Activated CD4-positive, alpha-beta T cell treated with anti-CD3 and anti-CD28 coated beads, Interleukin-2, Interleukin-6, amounts not matched to agents 100 ng/mL and 50 ng/mL, durations not matched to agents 16 hours and 8 hours (primary cell): ENCODE results near the gene STAT4.
A peak's percentile ranks its signal among the peaks of the same experiment; 100 is the strongest.

ENCODE experiments used
- DNase-seq: peaks from one replicate; pipeline ENCODE4 v3.0.0-alpha.2; 2020

The STAT4 gene

DNA sequence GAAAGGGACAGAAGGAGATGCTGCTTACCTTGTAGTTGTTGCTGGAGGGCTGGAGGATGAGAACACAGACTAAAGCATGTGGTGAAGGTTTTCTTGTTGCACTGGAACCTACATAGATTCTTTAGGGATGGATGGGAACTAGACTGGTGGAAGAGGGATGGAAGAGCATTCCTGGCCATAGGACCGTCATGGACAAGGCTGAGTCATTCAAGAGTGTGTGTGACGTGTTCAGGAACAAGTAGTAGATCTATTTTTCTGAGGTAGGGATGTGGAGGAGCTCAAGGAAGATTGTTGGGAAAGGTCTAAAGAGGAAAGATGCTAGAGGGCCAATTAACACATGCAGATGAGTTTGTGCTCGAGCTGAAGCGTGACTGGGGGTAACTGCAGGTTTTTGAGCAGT is 6.6 kb downstream of the STAT4 start:
- DNase-seq: no peak

DNA sequence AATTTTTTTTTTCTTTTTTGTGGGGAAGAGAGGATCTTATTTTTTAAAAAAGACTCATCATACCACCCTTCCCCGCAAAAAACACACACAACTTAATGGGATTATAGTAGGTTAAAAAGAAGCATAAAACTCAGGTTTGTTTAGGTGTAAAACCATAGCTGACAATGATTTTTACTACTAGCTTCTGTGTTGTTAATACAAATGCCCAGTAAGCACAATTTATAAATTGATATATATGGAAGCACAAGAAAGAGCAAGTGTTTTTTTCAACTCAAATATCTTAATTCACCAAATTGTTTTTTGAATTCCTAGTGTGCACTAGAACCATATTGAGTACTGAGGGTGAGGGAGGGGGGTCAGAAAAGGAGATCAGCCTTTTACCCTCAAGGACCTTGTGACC is 7.0 kb downstream of the STAT4 start:
- DNase-seq: no peak

DNA sequence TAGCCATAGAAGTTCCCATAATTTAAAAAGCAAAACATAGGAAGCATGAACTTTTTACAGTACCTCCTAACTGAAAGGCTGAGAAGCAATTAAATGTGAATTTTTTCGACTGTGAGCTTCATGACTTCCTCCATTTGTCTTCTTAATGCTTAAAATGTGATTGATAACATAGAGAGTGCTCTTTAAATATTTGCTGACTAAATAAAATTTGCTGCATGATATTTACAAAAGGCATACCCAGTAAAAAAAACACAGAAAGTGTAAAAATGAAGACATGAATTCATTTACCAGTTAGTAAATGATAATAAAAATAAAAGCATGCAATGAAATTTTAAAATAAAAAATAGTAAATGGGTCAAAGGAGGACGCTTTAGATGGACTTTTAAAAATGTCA is 21.9 kb downstream of the STAT4 start:
- DNase-seq: no peak

DNA sequence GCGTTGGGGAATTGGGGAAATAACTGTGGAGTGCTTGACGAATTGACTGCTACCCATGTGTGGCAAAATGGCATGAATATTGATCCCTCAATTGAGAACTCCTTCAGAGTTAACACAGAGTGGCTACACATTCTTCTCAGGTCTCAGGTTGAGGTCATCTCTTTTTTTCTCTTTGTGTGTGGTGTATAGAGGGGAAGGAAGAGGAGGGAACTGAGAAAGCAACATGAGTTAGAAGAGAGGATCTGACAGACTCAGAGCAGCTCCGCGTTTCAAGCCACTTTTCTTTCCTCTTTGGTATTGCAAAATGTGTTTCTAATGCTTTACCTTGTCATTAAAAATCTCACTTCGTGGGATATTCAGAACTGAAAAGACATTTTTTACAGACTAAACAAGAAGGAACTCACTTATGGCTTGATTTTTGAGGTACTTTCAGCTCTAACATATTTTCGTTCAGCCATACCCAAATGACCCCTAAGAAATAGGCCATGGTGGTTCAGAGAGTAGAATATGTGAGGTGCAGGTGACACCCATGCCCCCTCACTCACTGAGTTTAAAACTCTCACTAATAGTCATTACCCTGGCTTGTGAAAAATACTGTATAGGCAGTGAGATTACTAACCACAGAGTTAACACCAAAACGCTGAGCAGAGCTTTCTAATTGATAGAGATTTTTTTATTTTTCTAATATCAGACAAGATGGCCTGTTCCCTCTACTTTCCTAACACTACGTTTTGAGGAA is 22.5 kb downstream of the STAT4 start:
- DNase-seq: peak; percentile 57

DNA sequence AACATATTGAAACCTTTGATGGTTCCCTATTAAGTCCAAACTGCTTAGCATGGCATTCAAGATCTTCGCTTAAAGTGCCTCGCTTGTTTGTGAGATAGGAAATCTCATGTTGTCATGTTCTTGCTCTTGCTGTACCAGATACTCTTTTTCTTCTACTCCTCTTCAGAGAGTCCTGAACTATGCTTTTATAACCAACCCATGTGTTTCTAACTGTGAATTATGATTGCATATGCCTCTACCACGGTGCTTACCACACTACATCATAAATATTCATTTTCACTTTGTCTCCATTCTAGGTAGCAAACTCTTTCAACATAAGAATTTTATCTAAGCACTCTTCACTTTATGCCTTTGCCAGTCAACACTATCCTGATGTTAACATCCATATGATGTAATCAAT is 23.6 kb downstream of the STAT4 start:
- no peak for DNase-seq

DNA sequence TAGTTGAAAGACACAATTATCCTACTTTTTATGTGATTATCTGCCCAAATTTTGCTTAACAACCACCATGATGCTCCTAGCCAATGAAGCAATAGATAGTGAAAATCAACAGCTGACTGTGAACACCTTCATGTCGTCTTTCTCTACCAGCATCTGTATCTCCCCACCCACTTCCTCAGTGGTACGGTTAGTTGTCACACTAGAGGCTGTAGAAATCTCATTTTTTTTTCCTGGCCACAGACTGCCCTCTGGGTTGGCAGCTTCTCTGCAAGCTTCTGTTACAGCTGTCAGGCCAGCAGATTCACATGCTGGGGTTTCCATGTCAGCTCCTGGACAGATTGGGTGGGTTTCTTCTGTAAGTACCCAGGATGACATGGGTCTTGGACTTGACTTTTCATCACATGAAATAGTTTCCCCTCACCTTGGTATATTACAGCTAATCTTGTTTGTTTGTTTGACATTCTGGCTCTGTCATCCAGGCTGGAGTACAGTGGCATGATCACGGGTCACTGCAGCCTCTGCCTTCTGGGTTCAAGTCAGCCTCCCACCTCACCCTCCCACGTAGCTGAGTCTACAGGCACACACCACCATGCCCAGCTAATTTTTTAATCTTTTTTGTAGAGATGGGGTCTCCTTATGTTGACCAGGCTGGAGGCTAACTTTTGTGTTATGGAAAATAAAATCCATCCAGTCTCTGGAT is 24.3 kb downstream of the STAT4 start:
- DNase-seq: peak; percentile 56

DNA sequence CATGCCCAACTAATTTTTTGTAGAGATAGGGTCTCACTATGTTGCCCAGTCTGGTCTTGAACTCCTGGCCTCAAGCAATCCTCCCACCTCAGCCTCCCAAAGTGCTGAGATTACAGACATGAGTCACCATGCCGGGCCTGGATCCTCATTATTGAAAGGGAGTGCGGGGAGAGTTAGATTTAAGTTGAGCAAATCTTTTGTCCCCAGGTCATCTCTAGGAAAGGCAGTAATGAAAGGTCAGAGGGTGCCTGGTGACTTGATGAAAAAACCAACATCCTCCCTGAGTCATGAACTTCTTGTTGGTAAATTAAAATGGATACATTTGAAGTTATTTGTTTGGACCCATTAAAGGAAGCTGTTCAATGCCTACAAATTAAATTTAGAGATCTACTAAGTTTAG is 25.1 kb downstream of the STAT4 start:
- no peak for DNase-seq

DNA sequence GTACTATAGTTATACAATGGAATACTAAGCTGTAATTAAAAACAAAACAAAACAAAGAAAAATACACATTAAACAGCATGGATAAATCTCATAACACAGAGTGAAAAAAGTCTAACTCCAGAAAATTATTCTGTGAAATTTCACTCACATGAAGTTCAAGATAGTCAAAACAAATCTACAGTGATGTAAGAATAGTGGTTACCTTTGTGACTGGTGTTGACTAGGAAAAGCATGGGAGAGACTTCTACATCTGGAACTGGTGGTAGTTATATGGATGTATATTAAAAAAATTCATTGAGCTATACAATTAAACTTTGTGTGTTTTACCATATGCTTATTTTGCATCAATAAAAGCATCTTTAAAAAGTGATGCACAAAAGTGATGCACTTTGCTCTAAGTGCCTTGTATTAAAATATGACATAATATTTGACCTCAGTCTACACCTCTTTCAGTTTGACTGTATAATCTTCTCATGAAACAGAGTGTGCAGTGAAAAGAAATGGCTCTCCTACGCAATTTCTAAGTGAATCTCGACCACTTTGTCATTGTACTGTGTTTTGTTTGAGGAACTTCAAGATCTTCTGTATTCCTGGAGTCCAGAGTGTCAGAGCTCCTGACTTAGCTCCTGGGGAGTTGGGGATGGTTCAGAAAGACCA is 28.0 kb downstream of the STAT4 start:
- DNase-seq: peak; percentile 34

DNA sequence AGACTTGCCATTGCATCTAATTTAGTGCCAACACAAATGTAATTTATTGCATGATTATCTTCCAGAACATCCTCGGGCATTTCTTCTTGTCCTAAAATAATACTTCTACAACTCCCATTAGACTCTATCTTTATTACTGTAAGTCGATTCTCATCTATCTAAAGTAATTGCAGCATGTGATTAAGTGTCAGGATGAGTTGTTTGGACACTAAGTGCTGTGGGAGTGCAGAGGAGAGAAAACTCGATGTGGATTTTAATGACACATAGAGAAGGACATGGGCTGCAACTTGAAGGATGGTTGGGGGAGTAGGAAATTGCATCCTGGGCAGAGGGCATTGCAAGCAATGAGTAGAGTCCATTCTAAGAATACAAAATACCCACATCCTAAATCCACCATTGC is 33.5 kb downstream of the STAT4 start:
- DNase-seq: no peak

DNA sequence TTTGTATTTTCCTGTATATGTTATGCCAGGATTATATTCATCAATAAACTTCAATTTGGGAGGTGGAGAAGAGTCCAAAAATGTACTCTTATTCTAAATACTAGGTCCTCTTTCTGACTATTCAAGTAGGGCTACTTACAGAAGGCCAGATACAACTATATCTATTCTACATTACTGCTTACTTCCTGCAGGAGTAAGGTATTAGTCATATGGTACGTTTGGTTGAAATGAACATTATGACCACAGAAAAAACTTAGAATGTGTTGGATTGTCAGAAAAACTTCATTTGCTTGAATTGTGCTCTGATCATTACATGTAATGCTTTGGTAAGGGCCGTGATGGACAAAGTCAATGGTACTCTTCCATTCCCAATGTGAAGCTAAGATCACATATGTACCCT is 35.0 kb downstream of the STAT4 start:
- peak; percentile 65 for DNase-seq

DNA sequence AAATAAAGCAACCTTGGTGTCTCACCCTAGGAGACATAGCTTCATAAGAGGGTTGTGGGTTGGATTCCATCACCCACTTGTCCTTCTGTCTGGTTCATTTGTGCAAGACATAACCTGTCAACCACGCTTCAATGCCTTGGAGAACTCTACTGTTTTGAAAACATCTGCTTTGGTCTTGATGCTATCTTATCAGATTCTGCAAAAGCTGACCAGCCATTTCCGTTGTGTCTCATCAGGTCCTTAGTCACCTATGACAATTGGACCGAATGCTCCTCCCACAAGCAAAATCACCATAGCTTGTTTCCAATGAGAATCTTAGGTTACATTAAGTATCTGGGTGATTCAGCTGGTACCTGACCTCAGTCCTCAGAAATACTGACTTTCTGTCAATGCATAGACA is 35.4 kb downstream of the STAT4 start:
- DNase-seq: peak; percentile 83

DNA sequence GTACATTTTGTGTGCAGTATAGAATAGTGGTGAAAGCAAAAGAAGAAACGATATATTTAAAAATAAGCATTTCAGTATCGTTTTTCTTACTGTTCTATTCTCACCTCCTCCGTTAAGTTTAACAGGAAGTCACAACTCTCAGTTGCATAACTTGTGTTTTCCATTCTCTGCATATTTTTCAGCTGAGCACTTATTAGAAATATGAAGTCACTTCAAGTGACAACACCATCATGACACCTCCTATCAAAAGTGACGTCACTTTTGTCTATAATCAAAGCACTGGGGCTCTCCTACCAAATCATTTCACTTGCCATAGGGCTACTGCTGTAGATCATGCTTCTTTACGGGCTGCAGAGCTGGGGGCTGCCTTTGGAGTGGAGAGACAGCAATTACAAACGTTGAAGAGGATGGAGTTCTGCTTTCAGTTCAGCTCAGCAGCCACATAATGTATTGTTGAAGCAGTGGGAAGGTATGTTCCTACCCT is 36.3 kb downstream of the STAT4 start:
- DNase-seq: peak; percentile 60

DNA sequence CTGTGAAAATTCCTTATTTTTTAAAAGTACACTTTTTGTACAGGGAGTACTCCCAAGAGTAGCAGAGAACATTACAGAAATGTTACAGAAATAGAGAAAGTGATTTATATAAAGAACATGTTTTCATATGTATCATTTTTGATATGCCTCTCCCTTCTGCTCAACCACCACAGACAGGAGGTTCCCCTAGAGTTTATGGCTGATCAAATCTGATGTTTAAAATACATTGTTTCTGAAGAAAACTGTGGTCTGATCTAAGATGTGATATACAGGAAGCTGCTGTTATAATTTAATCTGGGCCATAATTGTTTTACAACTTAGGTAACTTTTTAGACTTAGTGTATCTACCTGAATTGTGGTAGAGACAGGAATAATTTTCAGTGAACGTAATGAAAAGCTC is 37.0 kb downstream of the STAT4 start:
- no peak for DNase-seq

DNA sequence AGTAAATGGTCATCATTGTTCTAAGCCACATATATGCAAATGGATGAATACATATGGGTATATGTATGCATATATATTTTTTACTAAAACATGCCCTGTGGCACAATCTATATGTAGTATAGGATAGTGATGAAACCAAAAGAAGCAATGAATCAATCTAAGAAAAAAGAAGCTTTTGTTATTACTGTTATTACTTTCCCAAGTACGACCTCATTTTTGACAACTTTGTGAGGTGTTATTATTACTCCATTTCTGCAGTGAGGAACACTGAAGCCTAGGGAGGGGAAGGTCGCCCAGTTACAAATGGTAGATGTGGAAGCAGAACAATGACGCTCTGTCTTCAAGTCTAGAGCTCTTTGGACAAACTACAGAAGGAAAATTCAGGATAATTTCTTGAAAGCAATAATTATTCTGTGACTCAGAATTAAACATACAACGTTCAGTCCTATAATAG is 38.3 kb downstream of the STAT4 start:
- DNase-seq: peak; percentile 42

DNA sequence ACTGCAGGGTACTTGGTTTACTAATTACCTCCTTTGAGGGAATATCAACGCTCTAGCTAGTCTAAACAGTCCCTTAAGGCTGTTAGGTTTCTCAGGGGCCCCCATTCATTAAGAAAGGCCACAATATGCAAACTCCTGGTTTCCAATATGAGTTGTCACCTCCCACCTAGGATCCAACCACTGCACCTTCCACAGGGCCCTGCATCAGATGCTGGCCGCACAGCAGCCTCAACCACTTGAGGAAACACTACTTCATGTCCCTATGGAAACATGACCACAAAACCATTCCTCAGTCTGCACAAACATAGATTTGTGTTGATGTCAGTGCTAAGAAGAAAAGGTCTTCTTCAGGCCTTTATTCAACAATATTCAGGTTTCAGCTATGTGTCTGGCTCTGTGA is 40.9 kb downstream of the STAT4 start:
- DNase-seq: peak; percentile 48

DNA sequence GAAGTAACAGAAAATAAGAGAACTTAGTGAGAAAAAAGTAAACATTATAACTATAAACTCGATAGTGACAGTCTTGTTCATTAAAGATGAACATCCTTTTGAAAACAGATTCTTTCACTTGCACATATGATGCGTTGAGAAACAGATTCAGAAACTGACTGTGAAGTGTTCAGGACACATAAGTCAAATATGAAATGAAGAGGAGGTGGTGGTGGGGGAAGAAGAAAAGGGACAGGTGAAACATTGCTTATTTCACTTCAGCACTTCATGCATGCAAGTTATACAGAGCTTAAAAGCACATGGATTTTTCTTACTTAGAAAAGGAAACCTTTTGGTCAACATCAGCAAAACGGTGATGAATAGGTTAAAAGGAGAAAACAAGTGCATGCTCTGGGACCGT is 42.5 kb downstream of the STAT4 start:
- peak; percentile 22 for DNase-seq

DNA sequence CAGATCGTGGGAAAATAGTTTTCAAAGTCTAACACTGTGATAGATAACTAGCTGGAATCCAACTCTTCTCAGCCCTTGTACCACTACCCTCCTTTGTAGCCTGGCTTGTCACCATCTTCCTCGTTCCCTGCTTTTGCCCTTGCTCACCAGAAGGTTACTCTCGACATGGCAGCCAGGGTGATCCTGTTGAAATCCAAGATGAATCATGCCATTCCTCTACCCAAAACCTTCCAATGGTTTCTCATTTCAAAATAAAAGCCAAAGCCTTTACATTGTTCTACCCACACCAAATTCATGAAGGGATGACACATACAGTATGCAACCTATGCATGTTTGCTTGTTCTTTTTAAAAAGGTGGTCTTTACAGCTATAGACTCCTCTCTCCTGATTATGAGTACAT is 45.7 kb downstream of the STAT4 start:
- no peak for DNase-seq

DNA sequence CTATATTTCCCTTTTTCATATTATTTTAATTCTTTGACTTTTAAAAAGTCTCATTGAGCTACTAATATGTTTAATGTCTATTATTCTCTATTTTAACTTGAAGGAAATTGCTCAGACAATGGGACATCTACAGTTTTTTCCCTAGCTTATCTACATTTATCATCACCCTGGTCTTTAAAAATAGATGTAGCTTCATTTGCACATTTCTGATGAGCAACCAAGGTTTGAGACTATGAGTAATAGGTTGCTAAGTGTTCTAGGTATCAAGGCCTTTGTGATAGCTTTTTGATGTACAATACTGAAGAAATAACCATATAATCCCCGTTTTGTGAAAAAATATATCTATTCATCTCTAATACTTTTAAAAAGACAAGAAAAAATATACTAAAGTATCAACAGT is 47.0 kb downstream of the STAT4 start:
- DNase-seq: no peak

DNA sequence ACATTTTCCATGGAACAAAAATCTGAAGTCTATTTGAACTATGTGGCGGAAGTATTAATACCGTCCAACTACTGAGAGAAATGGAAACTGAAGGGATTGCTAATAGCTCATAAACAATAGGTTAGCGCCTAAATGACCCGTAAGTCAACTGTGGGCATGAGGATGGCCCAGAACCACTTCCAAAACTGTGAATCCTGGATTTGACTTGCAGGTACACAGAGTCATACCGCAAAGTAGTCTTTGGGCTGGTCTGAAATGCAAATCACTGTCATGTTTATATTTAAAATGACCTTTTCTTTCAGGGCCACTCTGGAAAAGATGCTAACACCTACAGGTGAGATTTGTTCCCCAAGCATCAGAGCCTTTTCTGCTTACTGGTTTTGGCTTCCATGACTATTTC is 50.6 kb downstream of the STAT4 start:
- DNase-seq: no peak

DNA sequence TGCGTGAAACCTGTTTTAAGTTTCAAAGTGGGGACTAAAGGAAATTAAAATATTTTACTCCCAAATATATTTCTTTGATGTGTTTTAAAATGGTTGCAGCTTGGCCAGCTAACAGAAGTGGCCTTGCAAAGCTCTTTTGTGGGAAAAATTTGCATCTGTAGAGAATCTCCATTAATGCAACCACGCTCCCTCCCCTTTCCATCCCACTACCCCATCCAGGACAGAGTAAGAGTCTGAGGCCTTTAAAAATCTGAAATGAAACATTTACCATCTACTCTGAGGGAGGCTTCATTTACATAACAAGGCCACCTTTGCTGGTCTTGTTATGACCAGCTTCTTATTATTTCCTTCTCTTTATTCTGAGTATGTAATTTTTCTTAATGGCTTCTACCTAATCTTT is 63.5 kb downstream of the STAT4 start:
- DNase-seq: no peak

DNA sequence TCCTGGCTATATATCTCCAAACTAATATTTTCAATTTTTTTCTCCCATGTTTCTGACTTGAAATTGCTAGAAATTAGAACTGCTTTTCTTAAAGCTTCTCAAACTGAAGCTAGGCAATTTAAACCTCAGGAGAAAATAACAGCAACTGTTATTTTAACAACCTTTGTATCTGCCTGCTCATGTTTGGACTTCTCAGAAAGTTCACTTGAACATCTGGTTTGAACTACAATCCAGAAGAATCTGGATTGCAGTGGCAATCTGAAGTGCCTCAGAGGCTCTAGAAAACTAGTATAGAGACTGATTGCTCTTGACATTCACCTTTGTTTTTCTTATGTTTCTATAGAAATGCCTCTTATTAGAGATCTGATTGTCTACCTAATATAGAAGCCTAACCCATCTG is 64.1 kb downstream of the STAT4 start:
- DNase-seq: no peak

DNA sequence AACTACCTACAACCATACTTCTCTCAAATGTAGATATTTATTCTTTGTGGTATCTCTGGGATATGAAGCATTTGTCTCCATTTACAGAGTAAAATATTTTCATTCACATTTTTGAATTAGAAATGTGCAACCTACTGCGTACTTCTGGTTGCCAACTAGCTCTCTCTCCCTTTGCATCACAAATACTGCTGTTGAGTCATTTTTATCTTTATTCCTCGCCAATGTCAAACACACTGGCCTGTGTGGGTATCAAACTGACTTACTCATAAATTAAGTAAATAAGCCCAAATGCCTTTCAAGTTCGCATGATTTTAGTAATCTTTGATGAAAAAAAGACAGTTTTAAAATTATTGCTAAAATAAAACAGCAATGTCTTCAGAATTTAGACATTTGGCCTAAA is 67.3 kb downstream of the STAT4 start:
- DNase-seq: no peak

DNA sequence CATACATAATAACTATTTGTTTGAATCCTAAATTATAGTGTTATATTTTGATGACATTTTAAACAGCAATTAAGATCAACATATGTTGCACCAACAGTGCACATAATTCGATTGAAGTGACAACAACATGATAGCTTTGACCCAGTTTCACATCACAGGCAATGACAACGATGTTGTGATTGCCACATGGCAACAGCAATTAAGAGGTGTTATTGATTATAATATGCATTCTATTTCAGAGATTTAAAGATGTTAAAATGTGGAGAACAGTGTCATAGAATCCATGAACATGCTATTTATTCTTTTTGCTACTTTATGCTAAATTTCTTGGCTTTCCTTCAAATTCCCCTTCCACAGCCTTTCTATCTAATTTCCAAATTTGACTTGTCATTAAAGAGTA is 68.5 kb downstream of the STAT4 start:
- no peak for DNase-seq
